Activated T-cell treated with anti-CD3 and anti-CD28 coated beads, Interleukin-2, amount 50 U/mL, for 72 hours (primary cell): ENCODE results near the gene ZNF439. TPM values are rescaled to one million over a fixed set of nuclear protein-coding genes. Genes with fewer than 3 reads are reported as not detected.
A peak's percentile ranks its signal among the peaks of the same experiment; 100 is the strongest.
"Not testable (repeated sequence)": the region's sequence is repeated elsewhere in the genome, so short reads cannot be mapped to it uniquely, and the experiment has no call there.

Source experiments
- ATAC-seq, 2 donors: fragments of 150-1000 bp; cut with Tn5 transposase; replicated peaks in 1 of 2; 2 replicates each; pipeline ENCODE4 v1.10.0; 2021; ENCODE audit warnings: moderate library complexity in 2 of 2, mild to moderate bottlenecking in 1 of 2
- DNase-seq, 2 donors: peaks; one replicate each; pipeline ENCODE4 v3.0.0; 2021 to 2022; ENCODE audit warnings: mixed read lengths in 1 of 2
- H3K27ac Mint-ChIP-seq: one replicate; pipeline ENCODE4 v1.8.0; 2022; ENCODE audit warnings: mild to moderate bottlenecking, moderate library complexity, mixed read lengths
- H3K27me3 Mint-ChIP-seq: one replicate; pipeline ENCODE4 v1.8.0; 2022; ENCODE audit warnings: low read depth, mixed read lengths
- H3K36me3 Mint-ChIP-seq, 2 donors: one replicate each; pipeline ENCODE4 v1.8.0; 2022; ENCODE audit warnings: mixed read lengths in 2 of 2, mild to moderate bottlenecking in 1 of 2; ENCODE audit not compliant: insufficient read depth in 2 of 2
- H3K4me1 Mint-ChIP-seq: one replicate; pipeline ENCODE4 v1.8.0; 2022; ENCODE audit warnings: low read depth, mixed read lengths
- H3K4me3 Mint-ChIP-seq, 2 donors: one replicate each; pipeline ENCODE4 v1.8.0; 2022; ENCODE audit warnings: mild to moderate bottlenecking in 2 of 2, mixed read lengths in 2 of 2, moderate library complexity in 2 of 2
- H3K9me3 Mint-ChIP-seq, 2 donors: one replicate each; pipeline ENCODE4 v1.8.0; 2022; ENCODE audit warnings: mixed read lengths in 2 of 2
- total RNA-seq, 2 donors: library from RNA; stranded (reverse); gene quantifications; one replicate each; pipeline ENCODE4 v1.2.3, GENCODE V29; 2022

ZNF439 gene
- 10 to 100 TPM in 1 of 2 donors, 1 to 10 TPM in 1; 5.8 to 10.1 TPM for total RNA-seq

GRCh38 chr19:11848594-11849469 is at the start of gene ZNF439:
TSS of gene ZNF439 (plus strand) at chr19:11848726. CDS start at chr19:11848868, 142 bp downstream.
- H3K27ac Mint-ChIP-seq, result peak within 1 kb of the TSS; percentile 8
- peak; percentile 99 to 100 for ATAC-seq

GRCh38 chr19:11806354-11807098 is 42.0 kb upstream of the ZNF439 start:
- no peaks in the 10 kb centered on the region for H3K27me3 Mint-ChIP-seq
- DNase-seq, result no peak
- H3K27ac Mint-ChIP-seq, result no peak overlapping the region
- no peak overlapping the region for H3K4me3 Mint-ChIP-seq
- H3K9me3 Mint-ChIP-seq, result peaks cover 15 to 32% of the 10 kb centered on the region in 2 donors
- no peaks in the 10 kb centered on the region for H3K4me1 Mint-ChIP-seq
- peaks cover 22 to 41% of the 10 kb centered on the region in 2 donors for H3K36me3 Mint-ChIP-seq
- no peak for ATAC-seq

More at GRCh38 chr19:11848594-11849469, at the start of gene ZNF439:
- Mint-ChIP-seq H3K4me3 (peak within 1 kb of the TSS; percentile 87 to 89), H3K9me3 (peaks cover 0 to 5% of the 10 kb centered on the region in 2 donors), H3K27me3 (no peaks in the 10 kb centered on the region), H3K36me3 (peaks cover 13 to 20% of the 10 kb centered on the region in 2 donors), H3K4me1 (peaks cover 20% of the 10 kb centered on the region)
- DNase-seq, result peak; percentile 90 to 94

- DNase-seq (no peak), ATAC-seq (no peak)
- Mint-ChIP-seq H3K9me3 (peaks cover 15 to 32% of the 10 kb centered on the region in 2 donors), H3K4me3 (no peak overlapping the region), H3K36me3 (peaks cover 22 to 41% of the 10 kb centered on the region in 2 donors), H3K27me3 (no peaks in the 10 kb centered on the region), H3K4me1 (no peaks in the 10 kb centered on the region), H3K27ac (no peak overlapping the region)
Measured at GRCh38 chr19:11807099-11807380, 41.5 kb upstream of the ZNF439 start.

- peak overlapping the region; percentile 83 to 91 for H3K4me3 Mint-ChIP-seq
- no peak overlapping the region for H3K27ac Mint-ChIP-seq
- peaks cover 9 to 11% of the 10 kb centered on the region in 2 donors for H3K36me3 Mint-ChIP-seq
- DNase-seq (no peak), ATAC-seq (peak; percentile 32 to 42)
- peaks cover 3 to 16% of the 10 kb centered on the region in 2 donors for H3K9me3 Mint-ChIP-seq
- H3K4me1 Mint-ChIP-seq, result peaks cover 25% of the 10 kb centered on the region
- no peaks in the 10 kb centered on the region for H3K27me3 Mint-ChIP-seq
Measured at GRCh38 chr19:11813703-11814028, 34.9 kb upstream of the ZNF439 start.

GRCh38 chr19:11814029-11814699 is 34.4 kb upstream of the ZNF439 start, which contains the start of gene ZNF440:
TSS of gene ZNF440 (plus strand) at chr19:11814273. CDS start at chr19:11814448, 175 bp downstream.
- Mint-ChIP-seq H3K27me3 (no peaks in the 10 kb centered on the region), H3K9me3 (peaks cover 0 to 14% of the 10 kb centered on the region in 2 donors), H3K4me3 (peak within 1 kb of the TSS; percentile 83 to 91), H3K4me1 (peaks cover 25% of the 10 kb centered on the region), H3K27ac (no peak within 1 kb of the TSS), H3K36me3 (peaks cover 9 to 10% of the 10 kb centered on the region in 2 donors)
- ATAC-seq, result peak; percentile 100
- DNase-seq, result peak; percentile 93 to 94

- ATAC-seq, result no peak
- no peak overlapping the region for H3K27ac Mint-ChIP-seq
Measured at GRCh38 chr19:11814700-11815035, 33.9 kb upstream of the ZNF439 start.

GRCh38 chr19:11821474-11822109 is 26.9 kb upstream of the ZNF439 start:
- DNase-seq (peak in 1 of 2 donors; percentile 13), ATAC-seq (peak; percentile 56 to 70)
- Mint-ChIP-seq H3K4me1 (peaks cover 9% of the 10 kb centered on the region), H3K36me3 (peaks cover 18 to 49% of the 10 kb centered on the region in 2 donors), H3K27ac (no peak overlapping the region), H3K27me3 (no peaks in the 10 kb centered on the region), H3K4me3 (no peak overlapping the region), H3K9me3 (peaks cover 6 to 19% of the 10 kb centered on the region in 2 donors)

More at GRCh38 chr19:11814700-11815035, 33.9 kb upstream of the ZNF439 start:
- no peak for DNase-seq
- Mint-ChIP-seq H3K9me3 (peaks cover 0 to 14% of the 10 kb centered on the region in 2 donors), H3K36me3 (peaks cover 9 to 10% of the 10 kb centered on the region in 2 donors), H3K27me3 (no peaks in the 10 kb centered on the region), H3K4me3 (peak overlapping the region; percentile 83 to 91), H3K4me1 (peaks cover 25% of the 10 kb centered on the region)

GRCh38 chr19:11828957-11829876 is 19.3 kb upstream of the ZNF439 start:
- H3K27me3 Mint-ChIP-seq, H3K4me3 Mint-ChIP-seq, DNase-seq, H3K27ac Mint-ChIP-seq: not testable (repeated sequence)
- Mint-ChIP-seq H3K36me3 (peaks cover 37 to 79% of the 10 kb centered on the region in 2 donors), H3K4me1 (peaks cover 14% of the 10 kb centered on the region), H3K9me3 (peaks cover 28 to 34% of the 10 kb centered on the region in 2 donors)
- ATAC-seq, result peak in 1 of 2 donors; percentile 22

- Mint-ChIP-seq H3K27ac (no peak overlapping the region), H3K4me3 (no peak overlapping the region), H3K36me3 (peaks cover 38 to 78% of the 10 kb centered on the region in 2 donors), H3K4me1 (peaks cover 14% of the 10 kb centered on the region), H3K27me3 (no peaks in the 10 kb centered on the region), H3K9me3 (peaks cover 30 to 35% of the 10 kb centered on the region in 2 donors)
- DNase-seq (no peak), ATAC-seq (no peak)
Measured at GRCh38 chr19:11832253-11832912, 16.1 kb upstream of the ZNF439 start.

GRCh38 chr19:11833541-11833940 is 15.0 kb upstream of the ZNF439 start:
- peaks cover 26 to 35% of the 10 kb centered on the region in 2 donors for H3K9me3 Mint-ChIP-seq
- no peak for ATAC-seq
- H3K36me3 Mint-ChIP-seq, result peaks cover 37 to 68% of the 10 kb centered on the region in 2 donors
- H3K27ac Mint-ChIP-seq, result no peak overlapping the region
- no peaks in the 10 kb centered on the region for H3K27me3 Mint-ChIP-seq
- DNase-seq, result no peak
- peaks cover 14% of the 10 kb centered on the region for H3K4me1 Mint-ChIP-seq
- H3K4me3 Mint-ChIP-seq, result no peak overlapping the region

GRCh38 chr19:11835626-11836066 is 12.9 kb upstream of the ZNF439 start:
- not testable (repeated sequence) for H3K4me1 Mint-ChIP-seq, H3K27me3 Mint-ChIP-seq, ATAC-seq, H3K27ac Mint-ChIP-seq, DNase-seq, H3K4me3 Mint-ChIP-seq
- Mint-ChIP-seq H3K36me3 (peaks cover 23 to 48% of the 10 kb centered on the region in 2 donors), H3K9me3 (peaks cover 19 to 28% of the 10 kb centered on the region in 2 donors)
